Measurements from ENCODE around the gene RBM47. TPM values are rescaled to one million over a fixed set of nuclear protein-coding genes. Genes with fewer than 3 reads are reported as not detected.

Gene RBM47
- total and polyA plus RNA-seq, 2 donors (not counting 1 experiment from before 2014, with no cell fraction given): 5.6 to 12.9 TPM

DNA sequence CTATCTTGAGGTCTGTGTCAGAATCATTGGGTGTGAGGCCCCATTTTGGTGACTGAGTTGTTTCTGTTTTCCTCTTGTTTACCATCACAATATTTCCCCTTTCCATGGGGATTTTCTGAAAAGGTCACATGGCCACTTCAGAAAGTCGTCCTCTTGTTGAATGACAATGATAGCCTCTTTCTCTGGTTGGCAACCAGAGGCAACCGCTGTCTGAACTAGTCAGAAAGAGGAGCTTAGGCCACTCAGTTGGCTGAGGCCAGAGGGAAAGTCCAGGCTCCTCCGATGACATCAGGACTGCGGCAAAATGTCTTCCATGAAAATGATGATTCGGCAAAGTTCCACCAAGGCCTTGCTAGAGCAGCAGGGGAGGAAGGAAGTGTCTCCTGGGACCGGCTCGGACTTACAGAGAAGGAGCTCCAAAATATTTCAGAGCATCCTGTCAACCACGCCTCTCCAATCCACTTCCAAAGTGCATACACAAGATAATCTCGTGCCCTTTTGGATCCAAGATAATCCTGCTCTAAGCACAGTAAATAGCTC lies 19.1 kb upstream of the RBM47 start:
- H3K27ac Mint-ChIP-seq: no peak overlapping the region
- no peak for TF ChIP-seq EZH2 (IDR thresholded peaks at IDR 0.05; ENCODE audit: borderline replicate concordance, insufficient read depth, low read depth, low read length, poor library complexity, severe bottlenecking)
- TF ChIP-seq, protein P1, sequence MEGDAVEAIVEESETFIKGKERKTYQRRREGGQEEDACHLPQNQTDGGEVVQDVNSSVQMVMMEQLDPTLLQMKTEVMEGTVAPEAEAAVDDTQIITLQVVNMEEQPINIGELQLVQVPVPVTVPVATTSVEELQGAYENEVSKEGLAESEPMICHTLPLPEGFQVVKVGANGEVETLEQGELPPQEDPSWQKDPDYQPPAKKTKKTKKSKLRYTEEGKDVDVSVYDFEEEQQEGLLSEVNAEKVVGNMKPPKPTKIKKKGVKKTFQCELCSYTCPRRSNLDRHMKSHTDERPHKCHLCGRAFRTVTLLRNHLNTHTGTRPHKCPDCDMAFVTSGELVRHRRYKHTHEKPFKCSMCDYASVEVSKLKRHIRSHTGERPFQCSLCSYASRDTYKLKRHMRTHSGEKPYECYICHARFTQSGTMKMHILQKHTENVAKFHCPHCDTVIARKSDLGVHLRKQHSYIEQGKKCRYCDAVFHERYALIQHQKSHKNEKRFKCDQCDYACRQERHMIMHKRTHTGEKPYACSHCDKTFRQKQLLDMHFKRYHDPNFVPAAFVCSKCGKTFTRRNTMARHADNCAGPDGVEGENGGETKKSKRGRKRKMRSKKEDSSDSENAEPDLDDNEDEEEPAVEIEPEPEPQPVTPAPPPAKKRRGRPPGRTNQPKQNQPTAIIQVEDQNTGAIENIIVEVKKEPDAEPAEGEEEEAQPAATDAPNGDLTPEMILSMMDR (IDR thresholded peaks at IDR 0.05): no peak
- Histone ChIP-seq H3K27ac (ENCODE audit: low read length in 2 of 2) (no peak overlapping the region), H3K9me3 (ENCODE audit: control extremely low read depth in 1 of 3, control insufficient read depth in 2 of 3, insufficient read depth in 1 of 3, low read length in 2 of 3) (no peaks in the 10 kb centered on the region), H3K27me3 (replicated peaks in 1 of 4; ENCODE audit: control extremely low read depth in 1 of 4, control insufficient read depth in 3 of 4, insufficient read depth in 4 of 4, low read length in 3 of 4) (no peaks in the 10 kb centered on the region), H3K9ac (ENCODE audit: low read length) (no peak overlapping the region), H3K36me3 (replicated peaks in 1 of 2; ENCODE audit: control extremely low read depth in 1 of 2, control insufficient read depth in 1 of 2, extremely low read depth in 1 of 2, insufficient read depth in 2 of 2, low read length in 1 of 2) (no peaks in the 10 kb centered on the region), H2AFZ (ENCODE audit: insufficient read depth, low read depth, low read length, poor library complexity, severe bottlenecking) (no peak overlapping the region), H3K4me2 (replicated peaks; ENCODE audit: low read depth, low read length, poor library complexity, severe bottlenecking) (no peak overlapping the region), H3K4me3 (ENCODE audit: control extremely low read depth in 1 of 5, extremely low read depth in 1 of 5, insufficient read depth in 1 of 5, low read depth in 2 of 5, low read length in 4 of 5) (no peak overlapping the region), H3K79me2 (ENCODE audit: control insufficient read depth, insufficient read depth, low read length) (no peaks in the 10 kb centered on the region), H3K4me1 (ENCODE audit: control insufficient read depth in 2 of 2, insufficient read depth in 2 of 2, low read length in 2 of 2) (no peaks in the 10 kb centered on the region), H4K20me1 (ENCODE audit: control insufficient read depth, insufficient read depth, low read length, poor library complexity, severe bottlenecking) (no peaks in the 10 kb centered on the region)
- H3K27me3 Mint-ChIP-seq: no peaks in the 10 kb centered on the region
- 95% methylated on average over 6 of the region's 9 CpGs for WGBS (ENCODE audit: insufficient coverage)
- ATAC-seq (ENCODE audit: low read depth) (no peak), DNase-seq (no peak)
- no peak overlapping the region for H3K4me3 Mint-ChIP-seq
- intact Hi-C loops (cut with micrococcal nuclease): no loop called here
- ChIA-PET POLR2A (no interaction called here), CTCF (no interaction called here)
- H3K9me3 Mint-ChIP-seq (ENCODE audit: insufficient read depth): no peaks in the 10 kb centered on the region
- H3K4me1 Mint-ChIP-seq: no peaks in the 10 kb centered on the region

GRCh38 chr4:40648131-40648530 lies 18.5 kb upstream of the RBM47 start:
- H3K27ac ChIP-seq (ENCODE audit: low read length in 2 of 2): no peak overlapping the region
- no peak for DNase-seq
- Mint-ChIP-seq H3K4me1 (no peaks in the 10 kb centered on the region), H3K9me3 (ENCODE audit: insufficient read depth) (no peaks in the 10 kb centered on the region), H3K27me3 (no peaks in the 10 kb centered on the region), H3K4me3 (no peak overlapping the region), H3K27ac (no peak overlapping the region)
- no peak overlapping the region for H2AFZ ChIP-seq (ENCODE audit: insufficient read depth, low read depth, low read length, poor library complexity, severe bottlenecking)
- H3K9ac ChIP-seq (ENCODE audit: low read length): no peak overlapping the region
- ChIA-PET POLR2A (no interaction called here), CTCF (no interaction called here)
- no peak for ATAC-seq (ENCODE audit: low read depth)
- intact Hi-C loops (cut with micrococcal nuclease): no loop called here
- TF ChIP-seq, protein P1 (IDR thresholded peaks at IDR 0.05): no peak
- no peak for TF ChIP-seq EZH2 (IDR thresholded peaks at IDR 0.05; ENCODE audit: borderline replicate concordance, insufficient read depth, low read depth, low read length, poor library complexity, severe bottlenecking)
- H3K4me2 ChIP-seq (replicated peaks; ENCODE audit: low read depth, low read length, poor library complexity, severe bottlenecking): no peak overlapping the region
- no peak overlapping the region for H3K4me3 ChIP-seq (ENCODE audit: control extremely low read depth in 1 of 5, extremely low read depth in 1 of 5, insufficient read depth in 1 of 5, low read depth in 2 of 5, low read length in 4 of 5)
- H3K27me3 ChIP-seq (replicated peaks in 1 of 4; ENCODE audit: control extremely low read depth in 1 of 4, control insufficient read depth in 3 of 4, insufficient read depth in 4 of 4, low read length in 3 of 4): no peaks in the 10 kb centered on the region
- no peaks in the 10 kb centered on the region for H3K79me2 ChIP-seq (ENCODE audit: control insufficient read depth, insufficient read depth, low read length)
- H4K20me1 ChIP-seq (ENCODE audit: control insufficient read depth, insufficient read depth, low read length, poor library complexity, severe bottlenecking): no peaks in the 10 kb centered on the region
- no peaks in the 10 kb centered on the region for H3K9me3 ChIP-seq (ENCODE audit: control extremely low read depth in 1 of 3, control insufficient read depth in 2 of 3, insufficient read depth in 1 of 3, low read length in 2 of 3)
- no peaks in the 10 kb centered on the region for H3K4me1 ChIP-seq (ENCODE audit: control insufficient read depth in 2 of 2, insufficient read depth in 2 of 2, low read length in 2 of 2)
- H3K36me3 ChIP-seq (replicated peaks in 1 of 2; ENCODE audit: control extremely low read depth in 1 of 2, control insufficient read depth in 1 of 2, extremely low read depth in 1 of 2, insufficient read depth in 2 of 2, low read length in 1 of 2): no peaks in the 10 kb centered on the region

Measured in B cell (primary cell).